Measurements from ENCODE around the gene FAM219A.

The FAM219A gene

DNA sequence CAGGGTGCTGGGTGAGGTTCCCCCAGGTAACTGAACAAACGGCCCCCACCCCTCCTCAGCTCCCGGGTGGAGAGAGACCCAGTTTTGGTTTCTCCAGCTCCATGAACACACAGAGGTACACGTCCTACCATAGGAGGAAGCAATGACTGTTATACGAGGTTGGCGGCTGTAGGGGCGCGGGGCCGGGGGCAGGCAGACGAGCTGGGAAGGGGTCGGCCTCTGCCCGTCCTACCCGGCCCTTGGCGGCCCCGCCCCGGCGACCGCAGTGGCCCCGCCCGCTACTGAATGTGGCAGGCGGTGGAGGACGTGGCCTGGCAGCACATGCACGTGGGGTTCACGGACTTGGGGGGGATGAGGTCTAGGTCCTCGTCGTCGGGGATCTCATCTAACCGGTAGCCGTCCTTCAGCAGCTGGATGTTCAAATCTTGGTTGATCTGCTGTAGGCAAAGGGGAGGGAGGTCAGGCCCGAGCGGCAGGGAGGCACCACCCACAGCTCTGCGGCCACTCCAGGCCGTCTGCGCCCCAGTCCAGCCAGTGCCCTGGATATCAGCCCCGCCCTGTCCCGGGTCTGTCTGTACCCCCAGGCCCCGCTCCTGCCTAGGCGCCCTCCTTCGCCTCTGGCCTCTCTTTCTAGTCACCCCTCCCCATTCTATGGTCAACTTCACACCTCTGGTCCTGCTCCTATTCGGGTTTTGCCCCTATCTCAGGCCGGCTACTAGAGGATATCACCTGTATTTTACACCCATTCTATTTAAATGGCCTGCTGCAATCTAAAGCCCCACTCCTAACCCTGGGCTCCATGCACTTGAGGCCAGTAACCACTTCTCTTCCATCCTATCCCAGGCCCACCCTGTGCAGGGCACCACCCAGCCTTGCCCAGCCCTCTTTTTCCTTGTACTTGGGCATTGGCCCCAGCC lies 57.4 kb downstream of the FAM219A start:
- DNase-seq (ENCODE audit: low read depth, low spot score) = no peak

DNA sequence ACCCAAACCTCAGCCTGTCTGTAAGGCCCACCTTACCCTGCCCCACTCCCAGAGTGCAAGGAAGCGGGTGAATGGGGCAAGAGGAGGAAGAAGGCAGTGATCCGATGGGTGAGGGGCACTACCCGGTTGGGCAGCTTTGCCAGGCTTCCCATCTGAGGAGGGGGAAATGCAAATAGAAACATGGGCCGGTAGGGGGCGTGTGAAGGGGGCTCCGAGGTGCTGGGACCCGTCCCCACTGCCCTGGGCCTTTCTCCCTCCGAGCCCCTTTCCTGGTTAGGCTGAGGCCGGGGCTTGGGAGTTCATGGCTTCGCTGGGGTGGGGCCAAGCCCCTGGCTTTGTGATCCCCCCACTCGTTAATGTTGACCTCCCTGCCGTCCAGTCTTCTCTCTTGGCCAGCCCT lies 58.1 kb downstream of the FAM219A start:
- DNase-seq (ENCODE audit: low read depth, low spot score) = no peak

GRCh38 chr9:34399729-34400128 lies 58.6 kb downstream of the FAM219A start:
- no peak for DNase-seq (ENCODE audit: low read depth, low spot score)

GRCh38 chr9:34398875-34399274 lies 59.5 kb downstream of the FAM219A start:
- no peak for DNase-seq (ENCODE audit: low read depth, low spot score)

DNA sequence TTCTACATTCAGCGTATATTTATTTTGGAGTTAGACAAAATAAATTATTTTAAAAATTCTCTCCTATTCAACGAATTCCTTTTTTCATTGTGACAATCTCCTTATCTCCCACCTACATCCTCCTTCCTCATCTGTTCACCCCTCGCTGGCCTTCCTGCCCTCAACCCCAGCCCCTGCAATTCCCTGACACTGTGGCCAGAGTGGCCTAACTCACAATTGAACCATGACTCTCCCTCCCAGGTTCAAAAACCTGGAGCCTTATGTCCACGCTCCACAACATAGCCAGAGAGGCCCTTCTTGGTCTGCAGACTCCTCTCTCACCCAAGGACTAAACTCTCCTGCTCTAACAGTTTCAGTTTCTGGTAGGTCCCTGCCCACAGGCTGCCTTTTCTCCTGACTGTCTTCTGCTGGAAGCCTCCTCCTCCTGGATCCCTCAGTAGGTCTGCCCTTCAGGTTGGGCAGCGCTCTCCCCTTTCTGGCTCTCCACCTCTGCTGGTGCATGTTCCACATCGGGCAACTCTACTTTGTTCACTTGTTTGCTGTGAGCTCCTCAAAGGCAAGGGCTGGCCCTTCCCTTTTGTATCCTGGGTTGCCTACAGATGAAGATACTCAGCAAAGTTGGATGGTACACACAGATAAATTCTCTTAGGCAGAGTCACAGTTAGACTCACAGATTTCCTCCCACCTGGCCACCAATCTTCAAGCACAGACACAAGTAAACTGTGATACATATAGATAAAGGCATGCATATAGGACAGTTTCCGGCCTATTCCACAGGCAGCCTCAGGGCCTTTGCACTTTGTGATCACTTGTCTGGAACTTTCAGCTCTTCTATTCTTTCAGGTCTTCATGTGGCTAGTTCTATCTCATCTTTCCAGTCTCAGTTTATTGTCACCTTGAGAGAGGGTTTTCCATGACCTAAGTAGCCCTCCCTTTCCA lies 61.8 kb downstream of the FAM219A start:
- DNase-seq (ENCODE audit: low read depth, low spot score) = no peak

DNA sequence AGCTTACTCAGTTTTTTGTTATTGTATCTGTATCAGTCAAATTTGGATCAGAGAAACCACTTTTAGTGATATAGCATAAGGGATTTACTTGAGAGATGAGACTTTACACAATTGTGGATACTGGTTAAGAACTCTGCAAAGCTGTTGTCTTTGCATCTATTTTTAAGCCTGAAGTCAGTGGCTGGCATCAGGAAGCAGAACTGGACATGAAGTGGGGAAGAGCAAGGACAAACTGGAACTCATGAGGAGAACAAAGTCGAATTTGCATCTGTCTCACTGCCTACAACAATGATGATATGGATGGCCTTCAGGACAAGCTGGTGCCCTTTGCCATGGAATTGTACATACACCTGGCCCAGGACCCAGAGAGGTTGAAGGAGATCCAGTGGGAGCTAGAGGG lies 65.9 kb downstream of the FAM219A start:
- no peak for DNase-seq (ENCODE audit: low read depth, low spot score)

- DNase-seq (ENCODE audit: low read depth, low spot score) = no peak
Observed at GRCh38 chr9:34387239-34387638, 71.1 kb downstream of the FAM219A start.

DNA sequence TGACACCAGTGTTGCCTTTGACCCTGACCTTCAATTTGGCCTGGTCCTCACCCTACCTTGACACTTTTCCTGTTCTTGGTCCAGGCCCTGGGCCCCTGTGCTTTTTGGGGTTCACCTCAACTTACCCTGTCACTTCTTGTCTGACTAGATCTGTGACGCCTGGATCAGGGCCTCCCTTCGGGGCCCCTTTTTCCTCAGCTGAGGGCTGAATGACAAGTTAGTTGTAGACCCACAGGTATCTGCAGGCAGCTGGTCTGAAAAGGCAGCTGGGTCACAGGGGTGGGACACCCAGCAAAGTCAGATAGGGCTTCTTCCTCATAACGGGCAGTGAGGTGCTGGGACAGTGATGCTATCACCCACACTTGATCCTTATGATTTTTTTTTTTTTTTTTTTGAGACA lies 71.7 kb downstream of the FAM219A start:
- DNase-seq (ENCODE audit: low read depth, low spot score) = no peak

- no peak for DNase-seq (ENCODE audit: low read depth, low spot score)
Observed at GRCh38 chr9:34385561-34386230, 72.7 kb downstream of the FAM219A start.

DNA sequence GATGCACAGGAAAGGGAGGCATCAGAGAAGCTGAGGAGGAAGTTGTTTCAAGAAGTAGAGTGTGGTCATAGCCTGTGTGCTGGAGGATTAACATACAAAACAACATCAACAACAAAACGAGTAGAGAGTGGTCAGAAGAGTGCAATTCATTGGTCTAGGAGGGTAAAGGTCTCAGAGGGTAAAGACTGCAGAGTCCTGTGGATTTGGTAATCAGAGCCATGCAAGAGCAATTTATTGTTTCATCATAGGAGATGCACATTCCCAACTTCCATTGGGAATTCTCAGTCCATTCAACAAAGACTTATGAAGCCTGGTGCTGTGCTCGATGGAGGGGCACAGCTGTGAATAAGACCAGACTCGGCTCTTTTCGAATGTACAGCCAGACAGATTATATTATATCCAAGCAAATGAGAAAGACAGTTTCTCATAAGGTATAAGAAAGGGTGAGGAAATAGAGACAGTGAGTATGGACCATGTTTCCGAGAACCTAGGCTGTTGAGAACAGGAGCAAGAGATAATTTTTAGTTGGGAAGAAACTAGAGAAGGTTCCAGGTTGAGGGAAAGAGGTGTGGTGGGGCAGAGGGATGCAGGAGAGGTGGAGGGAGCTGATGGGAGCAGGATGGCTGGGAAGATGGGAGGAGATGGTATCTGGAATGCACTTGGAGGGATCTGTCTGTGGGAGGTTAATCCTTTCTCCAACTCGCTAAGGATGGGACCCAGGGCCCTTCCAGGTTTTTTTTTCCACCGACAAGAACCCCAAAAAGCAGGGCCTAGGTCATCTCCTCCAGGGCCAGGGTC lies 73.8 kb downstream of the FAM219A start:
- no peak for DNase-seq (ENCODE audit: low read depth, low spot score)

DNA sequence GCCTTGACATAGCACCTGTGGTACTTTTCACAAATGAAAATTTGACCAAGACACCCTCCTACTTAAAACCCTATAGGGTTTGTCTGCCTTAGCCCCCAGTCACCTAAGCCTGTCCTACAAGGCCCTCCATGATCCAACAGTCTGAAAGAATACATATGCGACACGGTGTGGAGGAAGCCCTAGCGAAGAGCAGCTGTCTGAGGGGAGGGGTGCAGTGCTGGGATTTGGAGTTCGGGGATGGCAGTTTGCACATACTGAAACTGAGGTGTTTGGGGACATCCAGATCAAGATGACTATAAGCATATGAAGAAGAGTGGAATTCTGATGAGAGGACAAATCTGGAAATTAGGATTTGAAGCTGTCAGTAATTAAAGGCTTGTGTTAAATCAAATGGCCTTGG lies 74.5 kb downstream of the FAM219A start:
- no peak for DNase-seq (ENCODE audit: low read depth, low spot score)

- no peak for DNase-seq (ENCODE audit: low read depth, low spot score)
Observed at GRCh38 chr9:34382879-34383278, 75.5 kb downstream of the FAM219A start.

DNA sequence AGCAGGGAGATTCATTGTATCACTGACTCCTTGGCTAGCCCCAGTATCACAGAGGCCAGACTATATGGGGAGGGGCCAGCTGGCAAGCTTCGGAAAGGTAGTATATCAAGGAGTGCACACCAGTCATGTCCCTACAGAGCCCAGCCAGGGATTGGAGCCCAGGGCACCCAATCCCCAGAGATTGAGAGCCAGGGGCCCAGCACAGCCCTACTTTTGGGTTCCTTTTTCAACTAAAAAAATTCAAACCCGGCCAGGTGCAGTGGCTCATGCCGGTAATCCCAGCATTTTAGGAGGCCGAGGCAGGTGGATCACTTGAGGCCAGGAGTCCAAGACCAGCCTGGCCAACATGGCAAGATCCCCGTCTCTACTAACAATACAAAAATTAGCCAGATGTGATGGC lies 76.3 kb downstream of the FAM219A start:
- DNase-seq (ENCODE audit: low read depth, low spot score) = no peak

DNA sequence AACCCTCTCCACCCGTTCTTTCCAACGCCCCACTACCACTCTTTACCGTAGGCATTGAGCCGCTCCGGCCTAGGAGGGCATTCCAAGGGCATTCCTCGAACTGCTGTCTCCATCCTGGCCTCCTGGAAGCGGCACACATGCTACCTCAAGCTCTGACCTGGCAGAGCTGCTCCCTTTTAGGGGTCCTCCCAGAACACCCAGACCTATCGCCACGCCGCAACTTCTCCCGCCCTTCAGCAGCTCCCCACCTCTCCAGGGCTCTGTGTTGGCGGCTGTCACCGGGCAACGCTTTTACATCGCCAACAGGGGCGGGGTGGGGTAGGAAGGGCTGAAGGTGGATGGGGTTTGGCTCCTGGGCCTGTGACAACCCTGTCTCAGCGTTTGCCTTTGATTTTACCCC lies 77.0 kb downstream of the FAM219A start:
- DNase-seq (ENCODE audit: low read depth, low spot score) = no peak

DNA sequence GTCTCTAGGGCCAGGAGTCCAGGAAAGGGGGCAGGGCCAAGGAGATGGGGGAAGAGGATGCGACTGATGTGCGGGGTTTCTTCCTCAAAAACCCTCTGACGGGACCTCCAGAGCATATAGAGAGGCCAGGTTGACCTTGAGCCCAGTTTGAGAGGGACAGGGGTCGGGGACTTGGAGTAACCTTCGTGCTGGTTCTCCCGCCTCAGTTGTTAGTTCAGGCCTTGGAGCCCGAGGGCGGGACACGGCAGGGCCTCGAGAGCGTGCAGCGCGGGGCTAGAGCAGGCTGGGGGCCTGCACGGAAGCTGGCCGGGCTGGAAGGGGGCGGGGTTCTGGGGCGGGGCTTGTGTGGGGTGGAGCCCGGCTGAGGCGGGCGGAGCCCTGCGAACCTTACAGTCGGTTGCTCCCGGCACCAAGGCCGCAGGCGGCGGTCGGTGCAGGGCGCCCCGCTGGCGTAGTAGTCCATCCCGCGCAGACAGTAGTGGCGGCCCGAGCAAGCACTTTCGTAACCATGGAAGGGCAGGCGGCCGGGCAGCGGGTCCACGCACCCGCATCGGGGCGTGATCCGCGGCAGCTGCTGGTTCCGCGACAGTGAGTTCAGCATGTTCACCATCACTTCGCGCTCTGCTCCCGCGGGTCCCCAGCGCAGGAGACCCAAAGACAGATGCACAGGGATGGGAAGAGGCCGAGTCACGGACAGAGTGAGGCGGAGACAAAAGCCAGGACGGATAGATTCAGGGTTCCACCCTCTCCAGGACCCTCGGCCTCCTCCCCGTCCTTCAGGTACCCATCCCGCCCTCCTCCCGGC lies 77.7 kb downstream of the FAM219A start:
- peak; percentile 58 for DNase-seq (ENCODE audit: low read depth, low spot score)

DNA sequence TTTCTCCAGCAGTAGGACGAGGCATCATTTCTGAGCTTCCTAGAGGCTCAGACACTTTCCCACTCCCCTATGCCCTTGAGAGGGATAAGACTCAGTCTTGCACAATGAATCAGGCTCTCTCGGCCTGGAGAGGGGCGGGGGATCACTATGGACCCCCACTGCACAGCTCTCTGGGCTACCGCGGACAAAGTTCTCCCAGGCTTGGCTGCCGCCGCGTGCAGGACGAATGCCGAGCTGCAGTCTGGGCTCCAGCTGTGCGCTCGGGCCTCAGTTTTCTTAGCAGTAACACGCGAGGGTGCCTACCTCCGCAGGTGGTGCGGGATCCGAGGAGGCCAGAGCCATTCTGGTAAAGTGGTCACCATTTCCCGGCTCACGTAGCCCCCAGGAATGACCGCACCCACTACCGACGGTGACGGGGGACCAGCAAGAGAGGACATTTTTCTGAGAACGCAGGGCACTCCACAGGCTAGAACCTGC lies 78.3 kb downstream of the FAM219A start:
- no peak for DNase-seq (ENCODE audit: low read depth, low spot score)

- DNase-seq (ENCODE audit: low read depth, low spot score) = peak; percentile 87
Observed at GRCh38 chr9:34379334-34380033, 78.9 kb downstream of the FAM219A start.

DNA sequence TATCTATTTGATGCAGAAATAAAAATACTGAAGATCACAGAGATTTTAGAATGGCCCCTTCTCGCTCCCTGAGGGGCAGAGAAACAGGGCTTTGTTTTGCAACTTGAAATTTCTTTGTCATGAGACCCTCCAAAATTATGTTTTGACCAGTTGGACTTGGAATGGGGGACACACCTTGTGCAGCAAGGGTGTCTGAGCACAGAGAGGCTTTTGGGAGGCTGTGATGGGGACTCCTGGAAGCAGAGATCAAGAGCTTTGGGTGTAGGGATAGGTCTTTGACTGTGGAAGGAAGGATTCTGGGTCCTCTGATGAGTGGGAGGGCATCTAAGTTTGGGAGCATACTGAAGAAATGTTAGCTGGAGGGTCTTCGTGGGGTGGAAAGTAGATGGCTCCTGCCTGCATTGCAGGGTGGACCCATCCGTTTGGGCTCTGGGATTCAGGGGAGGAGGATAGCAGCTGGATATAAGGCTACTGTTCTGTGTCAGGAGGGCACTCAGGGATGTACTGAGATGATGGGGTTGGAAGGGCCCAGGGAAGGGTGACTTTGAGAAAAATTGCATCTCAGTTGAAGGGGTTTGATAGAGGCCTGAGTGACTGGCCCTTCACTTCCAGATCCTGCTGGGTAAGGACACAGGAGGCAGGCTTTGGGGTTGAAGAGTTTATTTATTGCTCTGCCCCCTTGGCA lies 79.9 kb downstream of the FAM219A start:
- no peak for DNase-seq (ENCODE audit: low read depth, low spot score)

DNA sequence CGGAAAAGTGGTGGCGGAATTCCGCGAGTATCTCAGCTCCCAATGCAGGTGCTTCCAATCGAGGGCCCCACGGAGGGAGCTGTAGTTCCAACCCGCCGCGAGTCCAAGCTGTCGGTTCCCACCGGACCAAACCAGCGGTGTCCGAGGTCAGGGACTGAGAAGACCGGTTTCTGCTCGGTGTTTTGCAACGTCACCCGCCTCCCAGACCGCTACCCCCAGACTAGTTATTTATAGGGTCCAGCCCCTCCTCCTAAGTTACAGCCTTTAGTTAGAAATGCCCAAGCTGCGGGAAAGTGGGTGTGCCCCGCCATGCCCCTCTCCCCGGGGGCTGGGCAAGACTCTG lies 81.0 kb downstream of the FAM219A start:
- no peak for DNase-seq (ENCODE audit: low read depth, low spot score)

Data from activated naive CD8-positive, alpha-beta T cell treated with anti-CD3 and anti-CD28 coated beads, Interleukin-2, amount 50 U/mL, for 16 hours (primary cell).